ENCODE measurements around the gene KRTAP10-2.

Gene KRTAP10-2

GRCh38 chr21:44524414-44525371 lies 26.6 kb downstream of the KRTAP10-2 start:
- POLR2A ChIA-PET (ENCODE audit: low non-redundant PET) = no interaction called here
- no peak for TF ChIP-seq CTCF (conservative IDR thresholded peaks at IDR 0.05; ENCODE audit: low read depth)
- H3K27ac ChIP-seq = no peak overlapping the region
- no peak for DNase-seq (ENCODE audit: low spot score)
- CTCF ChIA-PET = no interaction called here

DNA sequence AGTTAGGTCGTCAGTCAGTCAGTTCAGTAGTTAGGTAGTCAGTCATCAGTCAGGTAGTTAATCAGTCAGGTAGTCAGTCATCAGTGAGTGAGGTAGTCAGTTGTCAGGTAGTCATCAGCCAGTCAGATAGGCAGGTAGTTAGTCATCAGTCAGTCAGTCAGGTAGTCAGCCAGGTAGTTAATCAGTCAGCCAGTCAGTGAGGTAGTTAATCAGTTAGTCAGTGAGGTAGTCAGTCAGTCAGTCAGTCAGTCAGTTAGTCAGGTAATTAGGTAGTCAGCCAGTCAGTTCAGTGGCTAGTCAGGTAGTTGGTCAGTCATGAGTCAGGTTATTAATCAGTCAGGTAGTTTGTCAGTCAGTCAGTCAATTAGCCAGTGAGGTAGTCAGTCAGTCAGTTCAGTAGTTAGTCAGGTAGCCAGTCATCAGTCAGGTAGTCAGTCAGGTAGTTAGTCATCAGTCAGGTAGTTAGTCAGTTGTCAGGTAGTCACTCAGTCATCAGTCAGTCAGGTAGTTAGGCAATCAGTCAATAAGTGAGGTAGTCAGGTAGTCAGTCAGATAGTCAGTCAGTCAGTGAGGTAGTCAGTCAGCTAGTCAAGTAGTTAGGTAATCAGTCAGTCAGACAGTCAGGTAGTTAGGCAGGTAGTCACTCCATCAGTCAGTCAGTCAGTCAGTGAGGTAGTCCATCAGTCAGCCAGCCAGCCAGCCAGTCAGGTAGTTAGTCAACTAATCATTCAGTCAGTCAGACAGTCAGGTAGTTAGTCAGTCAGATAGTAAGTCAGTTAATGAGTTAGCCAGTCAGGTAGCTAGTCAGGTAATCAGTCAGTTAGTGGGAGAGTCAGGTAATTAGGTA lies 27.5 kb downstream of the KRTAP10-2 start:
- no peak for DNase-seq (ENCODE audit: low spot score)
- no peak overlapping the region for H3K27ac ChIP-seq
- CTCF ChIA-PET = no interaction called here
- POLR2A ChIA-PET (ENCODE audit: low non-redundant PET) = no interaction called here
- TF ChIP-seq CTCF (conservative IDR thresholded peaks at IDR 0.05; ENCODE audit: low read depth) = no peak

DNA sequence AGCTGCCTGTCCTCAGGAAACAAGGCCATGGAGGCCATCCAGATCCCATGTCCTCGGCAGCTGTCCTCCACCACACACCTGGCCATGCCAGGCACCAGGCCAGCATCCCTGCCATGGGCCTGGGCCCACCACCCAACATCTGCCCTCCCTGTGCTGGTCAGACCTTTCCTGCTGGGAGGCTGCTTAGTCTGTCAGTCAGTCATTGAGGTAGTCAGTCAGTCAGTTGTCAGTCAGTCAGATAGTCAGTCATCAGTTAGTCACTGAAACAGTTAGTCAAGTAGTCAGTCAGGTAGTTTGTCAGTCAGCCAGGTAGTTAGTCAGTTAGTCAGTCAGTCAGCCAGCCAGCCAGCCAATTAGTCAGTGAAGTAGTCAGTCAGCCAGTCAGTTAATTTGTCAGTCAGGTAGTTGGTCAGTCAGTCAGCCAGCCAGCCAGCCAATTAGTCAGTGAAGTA lies 28.5 kb downstream of the KRTAP10-2 start:
- CTCF ChIA-PET = no interaction called here
- POLR2A ChIA-PET (ENCODE audit: low non-redundant PET) = no interaction called here

DNA sequence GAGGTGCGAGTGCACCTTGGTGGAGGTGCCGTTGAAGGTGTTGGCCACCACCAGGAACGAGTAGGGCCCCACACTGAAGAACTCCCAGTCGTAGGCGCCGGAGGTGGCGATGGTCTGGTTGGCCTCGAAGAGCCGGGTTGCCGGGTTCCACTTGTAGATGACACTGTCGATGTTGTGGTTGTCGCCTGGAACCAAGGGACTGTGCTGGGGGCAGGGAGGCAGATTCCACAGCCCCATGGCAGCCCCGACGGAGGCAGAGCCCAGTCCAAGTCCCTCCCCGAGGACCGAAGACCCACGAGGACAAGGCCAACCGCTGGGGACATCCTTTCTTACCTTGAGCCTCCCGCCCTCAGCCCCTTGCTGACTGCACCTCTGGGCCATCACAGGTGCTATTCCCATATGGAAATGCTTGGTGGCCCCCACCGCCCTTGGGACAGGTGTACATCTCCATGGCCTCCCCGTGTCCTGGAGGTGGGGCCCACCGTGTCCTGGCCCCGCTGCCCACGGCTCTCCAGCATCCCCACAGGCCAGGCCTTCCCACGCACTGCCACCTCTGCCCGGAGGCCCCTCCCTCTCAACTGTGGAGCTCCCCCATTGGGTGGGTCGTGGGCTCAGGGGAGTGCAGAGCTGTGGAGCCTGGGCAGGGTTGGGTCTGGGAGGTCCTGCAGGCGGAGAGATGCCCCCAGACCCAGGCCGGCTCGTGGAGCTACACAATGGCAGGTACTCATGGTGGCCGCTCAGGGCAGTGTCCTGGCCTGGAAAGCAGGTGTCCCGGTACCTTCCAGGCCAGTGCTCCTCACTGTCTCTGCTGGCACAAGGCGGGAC lies 29.2 kb downstream of the KRTAP10-2 start:
- ChIA-PET CTCF (no interaction called here), POLR2A (ENCODE audit: low non-redundant PET) (no interaction called here)
- no peak overlapping the region for H3K27ac ChIP-seq
- DNase-seq (ENCODE audit: low spot score) = no peak
- no peak for TF ChIP-seq CTCF (conservative IDR thresholded peaks at IDR 0.05; ENCODE audit: low read depth)

More for the DNA sequence above, 28.5 kb downstream of the KRTAP10-2 start:
- no peak for TF ChIP-seq CTCF (conservative IDR thresholded peaks at IDR 0.05; ENCODE audit: low read depth)
- DNase-seq (ENCODE audit: low spot score) = no peak
- H3K27ac ChIP-seq = no peak overlapping the region

DNA sequence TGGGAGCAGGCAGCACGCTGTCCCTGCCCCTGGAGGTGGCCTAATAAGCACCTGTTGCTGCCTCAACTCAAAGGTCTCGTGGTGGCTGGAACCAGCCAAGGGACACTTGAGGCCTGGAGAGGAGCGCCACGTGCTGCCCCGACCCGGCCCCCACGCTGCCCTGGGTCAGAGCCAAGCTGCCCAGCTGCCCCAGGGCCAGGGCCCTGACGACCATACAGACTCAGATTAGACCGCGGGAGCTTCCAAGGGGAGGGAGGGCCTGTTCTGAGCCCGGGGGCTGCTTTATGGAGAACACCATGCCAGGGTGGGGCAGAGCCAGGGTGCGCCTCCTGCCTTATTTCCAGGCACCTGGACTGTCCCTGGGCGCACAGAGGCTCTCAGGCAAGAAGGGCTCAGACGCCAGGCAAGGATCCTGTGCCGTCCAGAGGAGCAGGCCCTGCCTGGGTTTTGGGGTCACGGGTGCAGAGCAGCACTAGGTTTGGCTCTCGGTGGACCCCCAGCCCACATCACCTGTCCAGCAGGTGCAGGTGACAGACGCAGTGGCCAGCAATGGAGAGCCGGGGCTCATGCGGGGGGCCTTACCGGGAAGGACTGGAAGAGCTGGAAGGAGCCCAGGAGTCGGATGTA lies 29.9 kb downstream of the KRTAP10-2 start:
- ChIA-PET POLR2A (ENCODE audit: low non-redundant PET) (no interaction called here), CTCF (no interaction called here)
- H3K27ac ChIP-seq = no peak overlapping the region
- no peak for TF ChIP-seq CTCF (conservative IDR thresholded peaks at IDR 0.05; ENCODE audit: low read depth)
- no peak for DNase-seq (ENCODE audit: low spot score)
